Measurements from ENCODE around the gene DNAJC17. TPM values are rescaled to one million over a fixed set of nuclear protein-coding genes. Genes with fewer than 3 reads are reported as not detected.

DNAJC17 gene
- total and polyA plus RNA-seq, 3 experiments from 2014 or later: 35.3 to 47.0 (median 46.5) TPM

- H3K36me3 ChIP-seq (ENCODE audit: insufficient read depth, low read length): peaks cover 22% of the 10 kb centered on the region
- no peak overlapping the region for H3K4me3 ChIP-seq (ENCODE audit: low read length)
- no peak for DNase-seq
- Mint-ChIP-seq H3K4me1 (peaks cover 23 to 37% (median 34%) of the 10 kb centered on the region in 3 donors), H3K9me3 (no peaks in the 10 kb centered on the region), H3K27me3 (no peaks in the 10 kb centered on the region), H3K4me3 (no peak overlapping the region), H3K27ac (no peak overlapping the region), H3K36me3 (peaks cover 0 to 75% (median 7%) of the 10 kb centered on the region in 3 donors)
- no peaks in the 10 kb centered on the region for H3K27me3 ChIP-seq (ENCODE audit: insufficient read depth, low read length, poor library complexity, severe bottlenecking)
- CTCF ChIA-PET: interaction anchor here (1.4 to 3.1 kb wide), 4 partner anchors 12 to 50 kb away, joined by 3 to 11 read pairs (median 4); no protein-coding TSS in a partner anchor
- H3K27ac ChIP-seq (ENCODE audit: low read depth, low read length): no peak overlapping the region
- no peaks in the 10 kb centered on the region for H3K9me3 ChIP-seq (ENCODE audit: low read length)
- H3K4me1 ChIP-seq (ENCODE audit: insufficient read depth, low read length): peaks cover 17% of the 10 kb centered on the region
- POLR2A ChIA-PET: no interaction called here
Observed at GRCh38 chr15:40749151-40749630, 58.1 kb downstream of the DNAJC17 start.

GRCh38 chr15:40747685-40748631 is 59.3 kb downstream of the DNAJC17 start:
- peaks cover 24 to 36% (median 34%) of the 10 kb centered on the region in 3 donors for H3K4me1 Mint-ChIP-seq
- H3K4me3 Mint-ChIP-seq: no peak overlapping the region
- H3K9me3 Mint-ChIP-seq: no peaks in the 10 kb centered on the region
- POLR2A ChIA-PET: no interaction called here
- Histone ChIP-seq H3K4me1 (ENCODE audit: insufficient read depth, low read length) (peaks cover 21% of the 10 kb centered on the region), H3K27ac (ENCODE audit: low read depth, low read length) (no peak overlapping the region), H3K27me3 (ENCODE audit: insufficient read depth, low read length, poor library complexity, severe bottlenecking) (no peaks in the 10 kb centered on the region), H3K4me3 (ENCODE audit: low read length) (no peak overlapping the region), H3K36me3 (ENCODE audit: insufficient read depth, low read length) (peaks cover 30% of the 10 kb centered on the region), H3K9me3 (ENCODE audit: low read length) (no peaks in the 10 kb centered on the region)
- H3K27me3 Mint-ChIP-seq: no peaks in the 10 kb centered on the region
- H3K27ac Mint-ChIP-seq: peak overlapping the region in 5 of 8 donors; percentile 45 to 68 (median 54)
- peaks cover 0 to 76% (median 7%) of the 10 kb centered on the region in 3 donors for H3K36me3 Mint-ChIP-seq
- CTCF ChIA-PET: interaction anchor here (1.5 to 1.6 kb wide), 2 partner anchors 14 to 17 kb away, joined by 3 read pairs; no protein-coding TSS in a partner anchor
- no peak for DNase-seq

DNA sequence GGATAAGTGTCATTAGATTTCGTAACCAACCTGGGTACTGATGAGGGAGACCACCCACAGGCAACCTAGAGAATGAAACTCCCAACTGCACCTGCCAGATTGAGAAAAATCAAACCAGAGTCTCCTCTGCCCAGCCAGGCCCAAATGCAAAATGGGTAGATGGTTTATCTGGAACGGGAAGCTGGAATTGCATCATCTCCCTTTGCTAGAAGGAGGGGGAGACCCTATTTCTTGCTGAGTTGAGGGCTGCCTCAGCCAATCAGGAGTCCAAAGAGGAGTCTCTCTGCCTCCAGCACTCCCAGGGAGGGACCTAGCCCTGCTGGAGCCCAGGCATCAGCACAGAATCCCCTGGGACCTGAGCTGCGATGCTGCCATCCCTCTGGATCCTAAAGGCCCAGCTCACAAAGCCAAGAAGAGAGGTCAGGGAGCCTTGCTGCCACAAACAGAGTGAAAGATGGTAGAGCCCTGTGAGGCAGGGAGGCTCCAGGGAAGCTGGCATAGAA is 60.3 kb downstream of the DNAJC17 start:
- peaks cover 0 to 74% (median 7%) of the 10 kb centered on the region in 3 donors for H3K36me3 Mint-ChIP-seq
- DNase-seq: no peak
- peaks cover 35% of the 10 kb centered on the region for H3K36me3 ChIP-seq (ENCODE audit: insufficient read depth, low read length)
- no peaks in the 10 kb centered on the region for H3K9me3 ChIP-seq (ENCODE audit: low read length)
- ChIA-PET POLR2A (no interaction called here), CTCF (interaction anchor here (1.5 kb wide), 1 partner anchor 36 kb away, joined by 6 read pairs; no protein-coding TSS in a partner anchor)
- peaks cover 23 to 32% (median 31%) of the 10 kb centered on the region in 3 donors for H3K4me1 Mint-ChIP-seq
- H3K4me1 ChIP-seq (ENCODE audit: insufficient read depth, low read length): peaks cover 19% of the 10 kb centered on the region
- H3K27ac ChIP-seq (ENCODE audit: low read depth, low read length): no peak overlapping the region
- no peaks in the 10 kb centered on the region for H3K9me3 Mint-ChIP-seq
- H3K4me3 Mint-ChIP-seq: no peak overlapping the region
- no peak overlapping the region for H3K4me3 ChIP-seq (ENCODE audit: low read length)
- no peaks in the 10 kb centered on the region for H3K27me3 Mint-ChIP-seq
- H3K27ac Mint-ChIP-seq: peak overlapping the region in 5 of 8 donors; percentile 12 to 80 (median 68)
- H3K27me3 ChIP-seq (ENCODE audit: insufficient read depth, low read length, poor library complexity, severe bottlenecking): no peaks in the 10 kb centered on the region

- H3K4me3 Mint-ChIP-seq: peak overlapping the region in 1 of 7 donors; percentile 79
Observed at GRCh38 chr15:40744815-40745152, 62.5 kb downstream of the DNAJC17 start.

GRCh38 chr15:40743921-40744814 is 63.1 kb downstream of the DNAJC17 start:
- CTCF ChIA-PET: interaction anchor here (0.6 to 2.6 kb wide), 7 partner anchors 13 to 756 kb away, joined by 3 to 6 read pairs (median 6); partner anchors contain the start of genes C15orf62, CCDC32 and GCHFR
- peak overlapping the region; percentile 84 for H3K27ac ChIP-seq (ENCODE audit: low read depth, low read length)
- H3K9me3 Mint-ChIP-seq: no peaks in the 10 kb centered on the region

More at GRCh38 chr15:40744815-40745152, 62.5 kb downstream of the DNAJC17 start:
- ChIA-PET POLR2A (interaction anchor here (1.1 kb wide), 1 partner anchor 19 kb away, joined by 4 read pairs; the partner anchor contains the start of gene GCHFR), CTCF (interaction anchor here (0.9 to 2.6 kb wide), 4 partner anchors 13 to 180 kb away, joined by 3 to 6 read pairs (median 5); partner anchors contain the start of genes C15orf62, CCDC32 and GCHFR)
- Histone ChIP-seq H3K36me3 (ENCODE audit: insufficient read depth, low read length) (peaks cover 22% of the 10 kb centered on the region), H3K4me1 (ENCODE audit: insufficient read depth, low read length) (peaks cover 19% of the 10 kb centered on the region), H3K27me3 (ENCODE audit: insufficient read depth, low read length, poor library complexity, severe bottlenecking) (no peaks in the 10 kb centered on the region), H3K4me3 (ENCODE audit: low read length) (no peak overlapping the region), H3K27ac (ENCODE audit: low read depth, low read length) (peak overlapping the region; percentile 28), H3K9me3 (ENCODE audit: low read length) (no peaks in the 10 kb centered on the region)
- peaks cover 0 to 66% (median 9%) of the 10 kb centered on the region in 3 donors for H3K36me3 Mint-ChIP-seq
- H3K4me1 Mint-ChIP-seq: peaks cover 23 to 31% (median 27%) of the 10 kb centered on the region in 3 donors
- peak overlapping the region; percentile 97 to 100 (median 99) for H3K27ac Mint-ChIP-seq
- no peak for DNase-seq
- no peaks in the 10 kb centered on the region for H3K9me3 Mint-ChIP-seq
- no peaks in the 10 kb centered on the region for H3K27me3 Mint-ChIP-seq

GRCh38 chr15:40743485-40743901 is 63.8 kb downstream of the DNAJC17 start:
- no peaks in the 10 kb centered on the region for H3K9me3 Mint-ChIP-seq
- DNase-seq: no peak
- no peaks in the 10 kb centered on the region for H3K27me3 ChIP-seq (ENCODE audit: insufficient read depth, low read length, poor library complexity, severe bottlenecking)
- ChIA-PET CTCF (interaction anchor here (0.6 to 2.6 kb wide), 6 partner anchors 12 to 757 kb away, joined by 3 to 6 read pairs (median 6); partner anchors contain the start of genes C15orf62 and GCHFR), POLR2A (interaction anchor here (0.5 to 1.1 kb wide), 2 partner anchors 13 to 20 kb away, joined by 3 to 4 read pairs; partner anchors contain the start of gene GCHFR)
- peak overlapping the region; percentile 84 for H3K27ac ChIP-seq (ENCODE audit: low read depth, low read length)
- H3K27me3 Mint-ChIP-seq: no peaks in the 10 kb centered on the region
- peak overlapping the region; percentile 19 for H3K4me3 ChIP-seq (ENCODE audit: low read length)
- peak overlapping the region; percentile 25 to 89 (median 78) for H3K4me3 Mint-ChIP-seq
- H3K36me3 Mint-ChIP-seq: peaks cover 0 to 71% (median 11%) of the 10 kb centered on the region in 3 donors
- peaks cover 23 to 31% (median 27%) of the 10 kb centered on the region in 3 donors for H3K4me1 Mint-ChIP-seq
- H3K27ac Mint-ChIP-seq: peak overlapping the region; percentile 97 to 100 (median 99)
- H3K9me3 ChIP-seq (ENCODE audit: low read length): no peaks in the 10 kb centered on the region
- H3K4me1 ChIP-seq (ENCODE audit: insufficient read depth, low read length): peaks cover 19% of the 10 kb centered on the region
- peaks cover 31% of the 10 kb centered on the region for H3K36me3 ChIP-seq (ENCODE audit: insufficient read depth, low read length)

More at GRCh38 chr15:40743921-40744814, 63.1 kb downstream of the DNAJC17 start:
- H3K9me3 ChIP-seq (ENCODE audit: low read length): no peaks in the 10 kb centered on the region
- H3K27me3 ChIP-seq (ENCODE audit: insufficient read depth, low read length, poor library complexity, severe bottlenecking): no peaks in the 10 kb centered on the region
- Mint-ChIP-seq H3K4me1 (peaks cover 23 to 31% (median 27%) of the 10 kb centered on the region in 3 donors), H3K4me3 (peak overlapping the region; percentile 25 to 89 (median 78)), H3K27ac (peak overlapping the region; percentile 97 to 100 (median 99)), H3K27me3 (no peaks in the 10 kb centered on the region), H3K36me3 (peaks cover 0 to 67% (median 9%) of the 10 kb centered on the region in 3 donors)
- peaks cover 24% of the 10 kb centered on the region for H3K36me3 ChIP-seq (ENCODE audit: insufficient read depth, low read length)
- POLR2A ChIA-PET: interaction anchor here (0.5 to 1.1 kb wide), 4 partner anchors 12 to 207 kb away, joined by 3 to 8 read pairs (median 5); partner anchors contain the start of gene GCHFR
- peaks cover 19% of the 10 kb centered on the region for H3K4me1 ChIP-seq (ENCODE audit: insufficient read depth, low read length)
- DNase-seq: peak; percentile 21 to 87 (median 69)
- H3K4me3 ChIP-seq (ENCODE audit: low read length): peak overlapping the region; percentile 19

DNA sequence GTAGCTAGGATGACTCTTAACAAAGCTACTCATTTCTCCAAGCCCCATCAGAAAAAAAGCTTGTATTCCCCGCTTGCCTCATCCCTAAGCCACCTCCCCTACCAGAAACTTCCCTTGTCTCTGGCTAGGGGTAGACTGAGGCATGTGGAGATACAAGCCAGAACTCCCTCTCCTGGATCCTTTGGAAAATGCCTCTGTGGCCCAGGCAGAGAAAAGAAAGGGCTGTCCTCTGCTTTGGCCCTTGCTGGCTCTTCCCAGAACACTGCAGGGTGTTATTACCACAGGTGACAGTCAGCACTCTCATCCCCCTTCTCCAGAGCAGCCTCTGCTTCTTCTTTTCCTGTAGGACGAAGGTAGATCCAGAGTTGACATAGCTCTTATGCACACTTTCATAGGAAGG is 67.4 kb downstream of the DNAJC17 start:
- Mint-ChIP-seq H3K4me3 (no peak overlapping the region), H3K27ac (peak overlapping the region in 5 of 8 donors; percentile 47 to 58 (median 51)), H3K9me3 (no peaks in the 10 kb centered on the region), H3K27me3 (no peaks in the 10 kb centered on the region), H3K4me1 (peaks cover 19 to 23% (median 22%) of the 10 kb centered on the region in 3 donors), H3K36me3 (peaks cover 0 to 76% (median 5%) of the 10 kb centered on the region in 3 donors)
- Histone ChIP-seq H3K4me3 (ENCODE audit: low read length) (no peak overlapping the region), H3K27me3 (ENCODE audit: insufficient read depth, low read length, poor library complexity, severe bottlenecking) (no peaks in the 10 kb centered on the region), H3K36me3 (ENCODE audit: insufficient read depth, low read length) (peaks cover 50% of the 10 kb centered on the region), H3K27ac (ENCODE audit: low read depth, low read length) (no peak overlapping the region), H3K9me3 (ENCODE audit: low read length) (no peaks in the 10 kb centered on the region), H3K4me1 (ENCODE audit: insufficient read depth, low read length) (peaks cover 19% of the 10 kb centered on the region)
- CTCF ChIA-PET: interaction anchor here (0.7 to 1.4 kb wide), 3 partner anchors 10 to 45 kb away, joined by 3 to 4 read pairs (median 4); no protein-coding TSS in a partner anchor
- POLR2A ChIA-PET: interaction anchor here (1.1 kb wide), 1 partner anchor 23 kb away, joined by 3 read pairs; no protein-coding TSS in a partner anchor
- DNase-seq: no peak

Data from CD8-positive, alpha-beta memory T cell (primary cell).